ENCODE results near the gene FAM184A.

GRCh38 chr6:119002069-119002468 lies 76.4 kb downstream of the FAM184A start:
- TF ChIP-seq CTCF (IDR thresholded peaks at IDR 0.05) (no peak), EZH2 (IDR thresholded peaks at IDR 0.05) (no peak)

All from neural progenitor cell (in vitro differentiated cells).